ENCODE measurements around the gene ACOXL.
A peak's percentile ranks its signal among the peaks of the same experiment; 100 is the strongest.

Gene ACOXL

DNA sequence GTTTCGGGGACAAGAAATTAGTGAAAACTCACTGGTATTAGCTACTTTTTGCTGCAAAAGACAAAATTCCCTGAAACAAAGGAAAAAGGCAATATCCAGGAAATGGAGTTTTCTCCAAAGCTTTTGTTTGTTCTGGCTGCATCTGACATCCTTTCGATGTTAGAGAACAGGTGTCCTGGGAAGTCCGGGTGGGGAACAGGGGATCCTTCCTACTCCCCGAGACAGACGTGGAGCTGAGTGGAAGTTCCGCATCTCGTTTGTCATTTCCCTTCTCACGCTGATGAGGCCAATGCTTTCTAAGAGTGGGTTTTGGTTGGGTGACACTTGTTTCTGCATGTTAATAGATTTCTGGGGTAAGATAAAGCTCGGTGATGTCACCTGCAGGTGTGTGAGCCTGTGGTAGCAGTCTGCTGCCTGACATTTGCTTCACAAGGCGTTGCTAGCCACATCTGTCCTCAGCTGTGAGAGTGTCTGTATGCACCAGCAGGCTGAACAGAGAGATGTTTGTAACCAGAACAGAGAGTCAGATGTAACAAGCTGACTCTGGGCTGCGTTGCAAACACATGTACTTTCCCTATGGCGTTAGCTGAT is 125.9 kb downstream of the ACOXL start:
- no peak for DNase-seq (ENCODE audit: low read depth)

DNA sequence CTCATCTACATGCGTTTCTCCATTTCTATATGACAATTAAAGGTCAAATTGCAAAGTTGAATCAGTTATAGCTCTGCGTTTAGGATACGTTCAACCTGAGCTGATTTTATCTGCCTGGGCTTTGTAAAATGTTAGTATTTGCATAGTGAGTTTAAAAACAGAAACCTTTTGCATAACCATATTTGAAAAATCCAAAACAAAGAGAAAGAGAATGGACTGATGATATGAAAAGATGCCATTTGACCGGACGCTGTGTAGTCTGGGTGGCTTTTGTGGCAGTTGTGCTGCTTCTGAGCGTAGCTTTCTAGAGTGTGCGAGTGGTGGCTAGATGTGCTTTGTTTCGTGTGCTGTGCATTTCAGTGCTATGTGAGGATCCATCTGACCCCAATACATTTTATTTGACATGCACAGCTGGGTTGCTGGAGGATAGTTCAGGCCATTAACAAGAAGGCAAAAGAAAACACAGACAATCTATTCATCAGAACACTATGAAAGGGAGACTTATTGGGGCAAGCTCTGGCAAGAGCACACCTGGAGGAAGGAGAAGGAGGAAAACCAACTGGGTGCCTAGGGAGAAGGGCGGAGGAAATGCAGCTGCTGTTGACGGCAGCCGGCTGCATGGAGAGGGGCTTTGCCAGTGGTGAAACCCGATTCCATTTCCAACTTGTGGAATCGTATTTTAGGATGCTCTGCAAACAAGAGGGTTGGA is 126.8 kb downstream of the ACOXL start:
- no peak for DNase-seq (ENCODE audit: low read depth)

DNA sequence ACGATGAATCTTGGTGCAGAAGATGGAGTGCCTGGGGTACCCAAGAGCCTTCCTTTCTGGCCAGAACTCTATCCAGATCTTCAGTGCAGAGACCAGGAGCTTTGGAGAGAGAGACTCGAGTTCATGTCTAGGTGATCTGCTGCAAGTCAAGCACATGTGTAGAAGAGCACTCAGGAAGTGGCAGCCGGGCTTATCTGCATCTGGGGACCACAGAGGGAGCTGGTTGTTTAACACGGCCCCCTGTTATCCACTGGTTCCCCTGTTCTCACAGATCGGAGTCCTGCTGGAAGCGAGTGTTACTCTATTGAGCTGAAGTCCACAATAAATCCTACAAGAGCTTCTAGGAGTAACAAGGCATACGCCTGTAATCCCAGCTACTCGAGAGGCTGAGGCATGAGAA is 128.3 kb downstream of the ACOXL start:
- no peak for DNase-seq (ENCODE audit: low read depth)

DNA sequence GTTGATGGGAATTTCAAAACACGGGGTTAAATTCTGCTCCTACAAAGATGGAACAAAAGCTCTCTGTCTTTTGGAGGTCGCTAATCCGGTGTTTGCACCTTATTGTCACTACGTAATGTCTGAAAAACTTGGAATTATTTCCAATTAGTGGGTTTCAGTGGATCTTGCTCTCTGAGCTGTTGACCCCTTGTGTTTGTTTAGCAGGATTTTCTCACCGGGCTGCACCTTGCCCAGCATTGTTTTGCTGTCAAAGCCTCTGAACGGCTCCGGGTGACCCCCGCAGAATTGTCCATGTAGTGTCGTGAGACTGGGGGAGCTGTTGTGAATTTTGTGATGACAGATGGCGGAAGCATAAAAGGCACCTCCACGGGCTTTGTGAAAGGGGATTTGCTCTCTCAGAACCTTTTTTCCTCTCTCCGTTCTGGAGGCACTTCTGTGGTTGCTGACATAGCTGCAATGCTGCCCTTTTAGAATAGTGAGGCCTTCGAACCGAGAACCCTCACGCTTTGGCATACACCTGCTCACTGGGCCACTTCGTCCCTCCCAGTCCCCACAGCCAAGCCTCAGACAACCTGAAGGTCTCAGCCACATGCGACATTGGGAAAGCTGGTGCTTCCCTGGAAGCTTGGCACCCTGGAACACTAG is 129.4 kb downstream of the ACOXL start:
- no peak for DNase-seq (ENCODE audit: low read depth)

DNA sequence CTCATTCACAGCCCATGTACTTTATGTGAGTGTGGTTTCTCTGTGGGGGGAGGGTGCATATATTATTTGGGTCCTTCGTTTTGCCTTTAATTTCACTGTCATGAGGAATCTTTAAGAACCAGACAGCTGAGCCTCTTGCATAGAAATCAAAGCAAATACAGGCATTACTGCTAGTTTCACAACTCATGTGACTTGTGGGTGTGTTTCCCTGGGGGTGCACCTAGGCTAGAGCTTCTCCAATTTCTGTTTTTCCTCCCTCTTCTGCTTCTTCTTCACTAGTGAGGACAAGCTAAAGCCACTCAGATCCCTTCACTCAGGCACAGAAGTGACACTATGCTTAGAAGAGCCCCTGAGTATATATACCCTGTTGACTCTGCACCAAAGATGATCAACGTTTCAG is 131.4 kb downstream of the ACOXL start:
- DNase-seq (ENCODE audit: low read depth), result no peak

DNA sequence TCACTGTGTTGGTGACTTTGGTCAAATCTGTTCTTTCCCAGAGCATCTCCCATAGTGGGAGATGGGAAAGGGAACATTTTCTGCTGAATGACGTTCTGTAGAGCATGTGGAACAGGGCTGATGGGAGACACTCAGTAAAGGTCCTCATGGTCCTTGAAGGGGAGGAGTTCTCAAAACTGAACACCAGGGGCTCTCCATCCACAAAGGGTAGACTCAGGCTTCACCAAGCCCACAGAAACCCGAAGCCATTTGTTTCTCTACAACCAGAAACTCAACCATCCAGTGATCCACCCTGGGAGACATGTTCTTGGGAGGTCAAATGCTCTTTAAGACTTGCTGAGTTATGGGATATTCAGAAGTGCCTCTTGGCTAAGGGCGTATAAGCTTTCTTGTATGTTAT is 131.8 kb downstream of the ACOXL start:
- DNase-seq (ENCODE audit: low read depth), result no peak

DNA sequence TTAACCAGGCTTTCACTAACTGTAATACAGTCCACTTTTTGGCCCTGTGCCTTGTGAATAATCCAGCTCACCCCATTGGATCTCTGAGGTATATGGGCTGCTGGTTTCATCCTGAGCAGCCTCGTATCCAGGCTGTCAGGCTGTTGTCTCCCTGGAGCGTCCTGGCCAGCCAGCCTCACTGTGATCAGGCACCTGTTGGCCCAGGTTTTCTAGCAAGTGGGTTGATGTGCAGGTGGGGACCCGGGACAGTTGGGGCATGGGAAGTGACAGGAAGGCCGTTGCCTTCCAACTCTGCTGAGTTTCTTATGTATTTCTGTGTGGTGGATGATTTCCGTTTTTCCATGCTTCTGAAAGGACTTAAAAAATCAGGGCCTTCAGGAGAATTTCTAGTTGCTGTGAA is 132.4 kb downstream of the ACOXL start:
- DNase-seq (ENCODE audit: low read depth), result no peak

DNA sequence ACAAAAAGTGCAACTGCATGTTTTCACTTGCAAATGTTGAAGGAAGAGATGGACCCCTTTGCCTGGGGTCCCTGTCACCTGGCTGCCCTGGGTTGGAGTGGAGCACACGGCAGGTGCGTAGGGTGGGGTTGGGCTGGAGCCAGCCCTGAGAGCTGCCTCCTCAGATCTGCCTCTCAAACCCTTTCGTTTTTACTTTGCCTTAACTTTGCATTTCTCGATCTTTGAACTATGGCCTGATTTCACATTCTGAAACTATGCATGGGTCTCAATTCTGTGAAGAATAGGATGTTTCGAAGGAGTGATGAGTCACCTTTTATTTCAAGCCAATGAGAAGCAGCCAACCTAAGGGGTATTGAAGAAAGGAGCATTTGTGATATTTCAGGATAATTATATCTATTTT is 132.8 kb downstream of the ACOXL start:
- no peak for DNase-seq (ENCODE audit: low read depth)

DNA sequence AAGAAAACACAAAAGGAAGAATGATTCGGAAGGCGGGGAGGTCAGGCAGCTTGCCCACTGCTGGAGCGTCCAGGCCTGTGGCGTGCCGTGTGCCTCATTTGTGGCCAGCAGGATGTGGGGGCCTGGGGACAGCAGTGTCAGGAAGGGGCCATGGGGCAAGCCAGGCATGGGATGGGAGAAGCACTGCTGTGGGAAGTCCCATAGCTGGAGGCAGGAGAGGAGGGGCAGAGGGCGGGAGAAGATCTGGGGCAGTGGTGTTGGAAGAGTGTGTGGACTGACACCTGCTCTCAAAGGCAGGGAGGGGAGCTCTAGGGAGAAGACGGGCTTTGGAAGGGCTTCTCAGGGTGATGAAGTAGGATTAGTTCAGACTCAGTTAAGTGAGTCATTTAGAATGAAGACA is 133.7 kb downstream of the ACOXL start:
- DNase-seq (ENCODE audit: low read depth), result no peak

DNA sequence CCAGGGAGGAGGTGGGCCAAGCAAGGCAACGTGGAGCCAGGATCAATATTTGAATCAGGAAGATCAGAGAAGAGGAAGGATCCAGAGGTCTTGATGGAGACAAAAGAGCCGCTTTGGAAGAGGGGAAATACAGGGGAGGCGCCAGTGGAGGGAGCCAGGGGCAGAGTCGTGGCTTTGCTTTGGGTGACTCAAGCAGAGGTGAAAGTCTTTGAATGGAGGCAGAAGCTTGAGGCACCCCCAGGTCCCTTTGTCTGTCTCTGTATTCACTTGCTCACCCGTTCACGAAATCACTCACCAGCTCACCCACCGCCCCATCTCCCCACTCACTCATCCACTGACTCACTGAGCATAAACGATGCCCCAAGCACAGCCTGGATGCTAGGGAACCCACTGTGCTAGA is 134.1 kb downstream of the ACOXL start:
- DNase-seq (ENCODE audit: low read depth), result no peak

DNA sequence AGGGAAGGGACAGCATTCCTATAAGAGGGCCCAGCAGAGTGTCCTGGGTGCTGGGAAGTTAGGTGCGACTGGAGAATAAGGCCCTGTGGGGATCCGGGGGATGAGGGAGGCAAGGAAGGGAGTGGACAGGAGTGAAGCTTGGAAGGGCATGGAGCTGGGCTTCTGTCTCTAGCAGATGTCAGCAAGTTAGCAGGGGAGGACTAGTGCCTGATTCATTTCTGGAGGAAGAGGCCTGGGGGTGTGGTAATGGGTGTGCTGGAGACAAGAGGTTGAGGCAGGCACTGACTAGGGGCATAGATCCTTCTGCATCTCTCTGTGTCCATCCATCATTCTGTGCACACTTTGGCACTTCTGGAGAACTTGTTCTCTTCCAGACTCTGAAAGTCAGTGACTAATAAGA is 134.7 kb downstream of the ACOXL start:
- no peak for DNase-seq (ENCODE audit: low read depth)

DNA sequence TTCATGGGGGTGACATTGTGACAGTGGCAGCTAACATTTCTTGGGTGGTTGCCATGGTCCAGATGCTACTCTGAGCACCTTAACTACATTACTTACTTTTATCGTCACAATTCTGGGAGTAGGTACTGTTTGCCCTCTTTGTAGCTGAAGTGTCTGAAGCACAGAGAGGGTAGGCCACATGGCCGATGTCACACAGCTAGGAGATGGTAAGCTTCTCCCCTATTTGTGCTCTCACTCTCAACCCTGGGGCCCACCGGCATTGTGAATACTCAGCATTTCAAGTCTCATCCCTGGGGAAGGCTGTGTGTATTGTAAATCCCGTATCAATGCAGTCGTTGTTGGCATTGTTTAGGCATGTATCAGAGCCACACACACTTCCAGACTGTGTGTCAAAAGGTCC is 136.6 kb downstream of the ACOXL start:
- DNase-seq (ENCODE audit: low read depth), result no peak

DNA sequence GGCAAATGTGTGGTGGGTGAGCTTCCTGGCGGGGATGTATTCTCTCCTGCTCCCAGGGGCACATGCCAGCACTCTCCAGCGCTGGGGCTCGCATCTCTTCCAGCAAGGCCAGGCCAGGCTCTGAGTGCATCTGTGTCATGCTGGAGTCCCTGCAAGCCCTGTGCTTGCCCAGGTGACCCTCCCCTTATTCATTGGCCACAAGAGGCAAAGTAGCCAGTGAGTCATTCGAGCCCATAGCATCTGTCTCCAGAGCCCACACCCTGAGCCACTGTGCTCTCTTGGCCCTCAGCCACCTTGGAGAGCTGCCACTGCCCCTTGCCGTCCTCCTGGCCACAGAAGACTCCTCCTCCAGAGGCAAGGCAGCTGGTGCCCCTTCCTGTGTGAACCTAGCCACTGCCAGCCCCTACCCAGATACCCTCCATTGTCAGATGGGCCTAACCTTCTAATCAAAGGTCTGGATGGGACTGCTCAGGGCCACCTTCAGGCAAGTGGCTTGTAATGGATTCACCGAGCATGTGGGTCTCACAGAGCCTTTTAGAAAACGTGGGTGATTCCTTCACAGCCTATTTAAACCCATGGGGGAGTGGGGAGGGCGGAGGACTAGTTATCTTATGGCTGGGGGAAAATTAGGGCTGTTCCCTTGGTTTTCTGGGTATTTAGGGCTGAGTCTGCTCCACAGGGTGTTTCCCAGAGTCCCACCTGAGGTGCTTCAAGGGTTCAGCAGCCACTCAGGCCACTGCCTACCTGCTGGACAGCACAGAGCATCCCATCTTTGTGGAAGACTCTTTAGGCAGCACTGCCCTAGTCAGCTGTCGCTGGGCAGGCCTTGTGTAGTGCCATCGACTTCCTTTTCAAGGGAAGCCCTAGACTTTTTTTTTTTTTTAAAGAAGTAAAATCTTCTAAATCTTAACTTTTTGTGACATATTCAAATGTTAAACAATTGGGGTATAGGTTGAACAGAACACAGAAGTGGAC is 137.4 kb downstream of the ACOXL start:
- peak; percentile 77 for DNase-seq (ENCODE audit: low read depth)

DNA sequence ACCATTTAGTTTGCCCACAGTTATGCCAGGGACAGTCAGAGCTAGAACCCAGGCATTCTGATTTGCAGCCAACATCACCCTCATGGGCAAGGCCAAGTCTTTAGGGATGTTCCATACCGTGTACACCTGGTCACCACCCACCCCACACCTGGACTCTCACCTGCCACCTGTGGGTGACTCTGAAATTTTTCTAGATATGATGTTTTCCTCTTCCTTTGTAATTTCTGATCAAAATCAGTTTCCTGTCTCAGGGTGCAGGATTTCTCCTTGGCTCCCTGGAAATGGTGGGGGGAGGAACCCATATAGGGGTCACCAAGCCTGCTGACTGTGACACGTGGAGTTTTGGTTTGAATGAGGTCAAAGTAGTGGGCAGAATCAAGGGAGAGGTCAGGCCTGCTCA is 138.2 kb downstream of the ACOXL start:
- DNase-seq (ENCODE audit: low read depth), result no peak

DNA sequence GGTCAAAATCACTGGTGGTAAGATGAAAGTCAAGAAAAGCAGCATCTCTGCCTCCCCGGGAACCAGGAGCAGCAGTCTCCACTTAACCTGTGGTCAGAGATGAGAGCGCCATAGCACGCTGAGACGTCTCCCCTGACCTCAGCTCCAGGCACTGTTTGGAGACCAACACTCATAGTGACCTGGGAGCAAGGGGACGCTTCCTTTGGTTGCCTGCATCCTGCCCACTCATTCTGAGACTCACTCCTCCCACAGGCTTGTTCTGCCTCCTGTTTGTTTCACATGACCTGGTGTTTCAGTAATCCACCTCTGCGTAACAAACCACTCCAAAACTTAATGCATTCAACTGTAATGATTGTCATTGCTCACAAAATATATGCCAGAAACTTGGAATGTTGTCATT is 139.3 kb downstream of the ACOXL start:
- no peak for DNase-seq (ENCODE audit: low read depth)

DNA sequence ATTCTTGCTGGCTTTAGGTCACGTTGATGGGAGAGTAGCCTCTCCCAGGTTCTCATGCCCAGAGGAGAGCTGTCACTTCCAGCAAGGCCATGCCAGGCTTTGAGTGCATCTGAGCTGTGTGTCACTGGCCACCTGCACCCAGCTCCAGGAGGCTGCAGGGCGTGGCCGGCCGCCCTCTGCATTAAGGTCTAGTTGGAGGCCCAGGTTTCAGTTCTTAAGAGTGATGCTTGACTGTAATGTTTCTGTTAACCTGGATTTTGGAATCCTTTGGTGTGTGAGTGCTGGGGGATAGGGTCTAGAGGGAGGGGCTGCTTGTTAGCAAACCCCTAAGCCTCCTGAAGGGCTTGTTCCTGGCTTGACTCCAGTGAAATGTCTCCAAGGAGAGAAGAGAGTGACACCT is 140.1 kb downstream of the ACOXL start:
- no peak for DNase-seq (ENCODE audit: low read depth)

DNA sequence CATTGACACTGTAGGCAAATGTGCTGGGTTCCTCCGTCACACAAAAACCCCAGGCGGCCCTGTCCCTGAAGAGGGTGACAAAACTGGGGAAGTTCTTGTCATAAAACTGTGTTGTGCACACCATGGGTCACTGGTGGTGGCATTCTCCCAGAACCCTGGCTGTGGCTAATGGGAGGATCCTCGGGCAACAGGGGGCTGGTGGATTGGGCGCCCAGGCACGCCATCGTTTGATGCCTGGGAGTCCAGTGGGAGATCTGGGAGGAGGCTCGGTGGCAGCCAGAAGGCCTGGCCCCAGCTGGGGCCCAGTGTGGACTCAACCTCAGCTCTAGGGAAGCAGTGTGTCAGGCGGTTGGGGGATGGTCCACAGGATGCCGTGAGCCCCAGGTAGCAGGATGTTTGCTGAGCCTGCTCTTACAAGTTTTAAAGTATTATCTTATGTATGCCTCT is 140.7 kb downstream of the ACOXL start:
- no peak for DNase-seq (ENCODE audit: low read depth)

DNA sequence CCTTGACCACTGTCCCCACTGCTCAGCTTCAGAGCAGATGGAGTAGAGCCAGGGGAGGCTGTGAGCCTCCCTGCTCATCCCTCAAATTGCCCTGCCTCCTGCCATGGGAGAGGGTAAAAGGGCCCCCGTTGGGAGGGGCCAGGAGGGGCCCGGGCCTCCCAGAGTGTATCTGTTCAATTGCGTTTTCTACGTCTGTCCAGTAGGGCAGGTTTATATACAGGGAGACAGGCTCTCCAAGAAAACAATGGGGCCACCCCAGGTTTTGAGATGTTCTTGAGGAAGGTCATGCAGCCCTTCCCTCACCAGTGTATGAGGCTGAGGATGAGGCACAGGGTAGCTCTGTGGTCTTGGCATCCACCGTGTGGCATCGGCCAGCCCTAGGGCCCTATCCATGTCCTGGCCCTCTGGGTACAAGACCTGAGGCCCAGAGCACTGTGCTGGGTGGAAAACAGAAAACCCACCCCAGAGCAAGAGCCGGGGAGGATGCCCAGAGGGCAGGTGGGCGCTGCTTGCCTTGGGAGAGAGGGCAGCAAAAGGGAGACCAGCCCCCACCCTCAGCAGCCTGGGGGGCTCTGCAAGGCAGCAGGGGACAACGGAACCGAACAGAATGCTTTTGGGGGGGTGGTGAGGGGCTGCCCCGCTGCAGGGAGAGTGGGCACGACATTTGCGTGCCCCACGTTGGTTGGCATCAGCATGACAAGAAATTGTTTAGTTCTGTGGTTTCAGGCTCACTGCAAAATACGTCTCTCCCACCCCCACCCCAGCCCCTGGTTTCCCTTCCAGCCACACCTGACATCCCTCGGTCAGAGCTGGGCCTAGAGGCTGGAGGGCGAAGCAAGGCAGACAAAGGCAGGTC is 141.5 kb downstream of the ACOXL start:
- no peak for DNase-seq (ENCODE audit: low read depth)

DNA sequence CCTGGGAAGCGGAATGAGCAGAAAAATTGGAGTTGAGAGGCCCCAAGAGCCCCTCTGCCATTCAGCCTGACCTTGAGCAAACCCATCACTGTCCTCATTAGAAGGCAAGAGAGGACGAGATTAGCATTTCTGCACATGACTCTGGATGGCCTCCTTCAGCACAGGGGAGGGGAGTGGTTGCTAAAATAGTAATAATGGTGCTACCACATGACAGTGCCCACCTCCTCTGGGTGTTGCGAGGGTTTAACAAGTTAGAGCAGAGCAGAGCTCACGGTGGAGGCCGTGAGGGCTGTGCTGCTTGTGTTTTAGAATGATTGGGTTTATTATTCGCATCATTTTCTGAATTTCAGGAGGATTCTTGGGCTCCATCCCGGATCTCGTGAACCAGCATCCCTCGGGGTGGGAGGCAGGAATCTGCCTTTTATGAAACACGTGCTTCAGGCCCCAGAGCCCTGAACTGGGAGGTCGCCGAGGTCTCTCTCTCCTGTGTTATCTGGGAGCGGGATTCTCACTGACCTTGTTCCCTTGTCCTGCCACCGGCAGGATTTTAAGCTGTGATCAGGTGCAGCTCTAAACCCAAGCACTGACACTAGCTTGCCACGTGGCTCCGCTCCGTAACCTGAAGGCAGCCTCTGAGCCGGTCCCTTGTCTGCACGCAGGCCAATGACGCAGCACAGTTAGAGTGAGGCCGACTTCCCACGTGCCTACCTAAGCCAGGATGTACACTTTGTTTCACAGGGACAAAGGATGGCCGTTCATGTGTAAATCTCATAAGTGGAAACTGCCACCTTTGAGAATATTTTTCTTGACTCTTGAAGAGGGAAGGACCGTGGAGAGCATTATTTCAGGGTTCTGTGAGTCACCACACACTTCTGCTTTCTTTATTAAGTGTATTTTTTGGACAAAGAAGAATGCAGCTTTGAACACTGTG is 142.3 kb downstream of the ACOXL start:
- no peak for DNase-seq (ENCODE audit: low read depth)

DNA sequence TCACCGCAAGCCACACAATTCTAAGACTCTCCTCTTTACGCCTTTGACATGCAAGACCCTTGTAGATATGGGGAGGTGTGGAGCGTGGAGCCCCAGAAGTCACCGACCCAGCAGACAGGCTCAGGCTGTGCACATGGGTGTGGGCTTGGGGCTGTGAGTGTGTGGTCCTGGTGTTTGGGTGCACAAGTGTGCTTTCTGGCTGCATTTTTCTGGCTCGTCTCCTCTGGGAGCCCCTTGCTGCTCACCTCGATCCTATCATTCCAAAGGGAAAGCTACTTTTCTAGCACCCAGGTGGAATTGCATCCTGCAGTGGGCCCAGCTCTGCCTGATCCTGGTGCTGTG is 143.0 kb downstream of the ACOXL start:
- DNase-seq (ENCODE audit: low read depth), result no peak
